Measurements from ENCODE around the gene BLACAT1. TPM values are rescaled to one million over a fixed set of nuclear protein-coding genes. Genes with fewer than 3 reads are reported as not detected.

The BLACAT1 gene
- total and polyA plus RNA-seq, 2 of the 8 experiments (the other 6 are each of a cell fraction or from before 2014, with no cell fraction given), result 3.5 to 10.5 TPM

- Histone ChIP-seq H2BK12ac (ENCODE audit: low read depth, low read length) (peak overlapping the region; percentile 90), H2BK15ac (ENCODE audit: low read length) (no peak overlapping the region), H3K23me2 (ENCODE audit: low read depth, low read length) (no peaks in the 10 kb centered on the region; the same call in 1 of the 2 replicates), H3K9ac (replicated peaks in 1 of 4; ENCODE audit: extremely low read depth in 1 of 4, low read depth in 3 of 4, low read length in 3 of 4) (no peak overlapping the region), H3K4me1 (replicated peaks in 1 of 4; ENCODE audit: control insufficient read depth in 3 of 4, insufficient read depth in 4 of 4, low read length in 3 of 4) (peaks cover 5 to 19% (median 11%) of the 10 kb centered on the region in 4 experiments), H3K14ac (ENCODE audit: insufficient read length) (no peak overlapping the region), H4K8ac (ENCODE audit: extremely low read depth, insufficient read depth, low read length) (no peak overlapping the region), H3K23ac (ENCODE audit: insufficient read length) (no peak overlapping the region), H4K5ac (ENCODE audit: insufficient read length, low read depth, low read length) (no peak overlapping the region), H3K27ac (ENCODE audit: low read depth, low read length) (no peak overlapping the region), H4K91ac (replicated peaks; ENCODE audit: insufficient read length, low read length) (no peak overlapping the region), H3K18ac (ENCODE audit: extremely low read depth, low read length) (no peak overlapping the region), H3K79me2 (ENCODE audit: control insufficient read depth in 1 of 2, insufficient read depth in 2 of 2, low read length in 2 of 2) (no peaks in the 10 kb centered on the region), H3K56ac (replicated peaks; ENCODE audit: insufficient read length, low read depth, low read length) (no peak overlapping the region), H3K9me3 (ENCODE audit: insufficient read depth in 2 of 2, low read depth in 1 of 2, low read length in 1 of 2) (no peaks in the 10 kb centered on the region), H3K4ac (replicated peaks; ENCODE audit: insufficient read length, low read depth, low read length) (no peak overlapping the region), H3K36me3 (ENCODE audit: control insufficient read depth in 2 of 4, insufficient read depth in 4 of 4, low read length in 3 of 4) (no peaks in the 10 kb centered on the region), H2BK5ac (ENCODE audit: low read depth, low read length) (no peak overlapping the region), H3K4me2 (ENCODE audit: insufficient read depth in 1 of 2, low read depth in 2 of 2, low read length in 2 of 2) (no peak overlapping the region), H2BK120ac (replicated peaks; ENCODE audit: low read depth, low read length) (no peak overlapping the region), H3K79me1 (ENCODE audit: low read depth, low read length) (no peaks in the 10 kb centered on the region), H4K20me1 (replicated peaks in 1 of 2; ENCODE audit: control insufficient read depth in 1 of 2, insufficient read depth in 2 of 2, low read length in 2 of 2) (no peaks in the 10 kb centered on the region), H3K27me3 (replicated peaks in 1 of 4; ENCODE audit: control insufficient read depth in 3 of 4, extremely low read depth in 1 of 4, insufficient read depth in 3 of 4, low read length in 3 of 4) (peaks cover 0 to 11% (median 4%) of the 10 kb centered on the region in 4 experiments; a peak in 3 of 7 replicates), H2AFZ (ENCODE audit: low read length) (no peak overlapping the region), H3K4me3 (ENCODE audit: extremely low read depth in 1 of 4, insufficient read depth in 2 of 4, low read depth in 3 of 4, low read length in 4 of 4) (no peak overlapping the region), H2BK20ac (ENCODE audit: low read length) (peak overlapping the region; percentile 72; the same call in 1 of the 2 replicates), H2AK5ac (ENCODE audit: low read depth, low read length) (no peak overlapping the region)
- FAIRE-seq (peak; percentile 76), DNase-seq (ENCODE audit: low read depth in 1 of 2, low spot score in 2 of 2) (peak in 1 of 2 experiments; percentile 74)
- WGBS, 2 experiments (ENCODE audit: extremely low coverage in 1 of 2, insufficient coverage in 1 of 2, insufficient read length in 1 of 2, insufficient replicate concordance in 2 of 2, low coverage in 1 of 2, low lambda C conversion rate in 2 of 2, missing lambda C conversion rate in 1 of 2), result 62% methylated on average over 9 of the region's 9 CpGs; no CpG with 5 or more reads in 1 of the 2 experiments
- ChIA-PET POLR2A (ENCODE audit: partially characterized antibody) (interaction anchor here (1.3 to 1.9 kb wide), 2 partner anchors 34 to 40 kb away, joined by 3 to 8 read pairs; no protein-coding TSS in a partner anchor), CTCF (ENCODE audit: partially characterized antibody) (interaction anchor here (0.7 to 36.9 kb wide), 21 partner anchors 15 to 231 kb away, joined by 3 to 1626 read pairs (median 5); partner anchors contain the start of genes BLACAT1, CDK18, KLHDC8A and LEMD1)
- TF ChIP-seq BCL11A (IDR thresholded peaks at IDR 0.05; ENCODE audit: low read depth in 2 of 2, low read length in 2 of 2) (no peak), CEBPB (IDR thresholded peaks at IDR 0.05; ENCODE audit: low read depth, low read length) (peak; percentile 86), JUND (IDR thresholded peaks at IDR 0.05; ENCODE audit: low read length) (peak; percentile 51; the same call in 1 of the 2 replicates), RAD21 (IDR thresholded peaks at IDR 0.05 in 1 of 2, conservative IDR thresholded peaks at IDR 0.05 in 1 of 2; ENCODE audit: low read depth in 2 of 2, low read length in 2 of 2) (peak; percentile 89 to 94), SIN3A (conservative IDR thresholded peaks at IDR 0.05 in 1 of 2, IDR thresholded peaks at IDR 0.05 in 1 of 2; ENCODE audit: low read depth in 1 of 2, low read length in 2 of 2) (peak; percentile 49 to 57; a peak in 1 of 4 replicates), CTCF (IDR thresholded peaks at IDR 0.05; ENCODE audit: control extremely low read depth in 1 of 3, insufficient read depth in 1 of 3, low read depth in 1 of 3, low read length in 3 of 3) (peak; percentile 75 to 98 (median 94)), ATF3 (IDR thresholded peaks at IDR 0.05; ENCODE audit: insufficient read depth, low read depth, low read length) (peak; percentile 53; the same call in 1 of the 2 replicates)
These were observed 32.4 kb upstream of the BLACAT1 start for GRCh38 chr1:205488074-205488723.
